ENCODE data around the gene GPRC5D.

Gene GPRC5D

GRCh38 chr12:12918781-12919389, 33.1 kb downstream of the GPRC5D start:
- Mint-ChIP-seq H3K9me3 (no peaks in the 10 kb centered on the region), H3K27ac (no peak overlapping the region), H3K4me3 (no peak overlapping the region), H3K36me3 (ENCODE audit: low read depth) (no peaks in the 10 kb centered on the region), H3K4me1 (ENCODE audit: low read depth) (peaks cover 7% of the 10 kb centered on the region), H3K27me3 (ENCODE audit: low read depth) (peaks cover 16% of the 10 kb centered on the region)
- DNase-seq (ENCODE audit: low spot score): no peak

GRCh38 chr12:12917517-12917916, 34.5 kb downstream of the GPRC5D start:
- Mint-ChIP-seq H3K27ac (no peak overlapping the region), H3K36me3 (ENCODE audit: low read depth) (no peaks in the 10 kb centered on the region), H3K4me1 (ENCODE audit: low read depth) (peaks cover 7% of the 10 kb centered on the region), H3K9me3 (no peaks in the 10 kb centered on the region), H3K27me3 (ENCODE audit: low read depth) (peaks cover 16% of the 10 kb centered on the region), H3K4me3 (no peak overlapping the region)
- DNase-seq (ENCODE audit: low spot score): no peak

GRCh38 chr12:12916135-12916944, 35.6 kb downstream of the GPRC5D start:
- no peaks in the 10 kb centered on the region for H3K36me3 Mint-ChIP-seq (ENCODE audit: low read depth)
- H3K4me3 Mint-ChIP-seq: no peak overlapping the region
- H3K27ac Mint-ChIP-seq: no peak overlapping the region
- H3K9me3 Mint-ChIP-seq: no peaks in the 10 kb centered on the region
- H3K27me3 Mint-ChIP-seq (ENCODE audit: low read depth): peaks cover 16% of the 10 kb centered on the region
- H3K4me1 Mint-ChIP-seq (ENCODE audit: low read depth): peaks cover 7% of the 10 kb centered on the region
- DNase-seq (ENCODE audit: low spot score): peak; percentile 75

- H3K36me3 Mint-ChIP-seq (ENCODE audit: low read depth): no peaks in the 10 kb centered on the region
- no peak for DNase-seq (ENCODE audit: low spot score)
- no peaks in the 10 kb centered on the region for H3K9me3 Mint-ChIP-seq
- H3K27me3 Mint-ChIP-seq (ENCODE audit: low read depth): peaks cover 16% of the 10 kb centered on the region
- peaks cover 7% of the 10 kb centered on the region for H3K4me1 Mint-ChIP-seq (ENCODE audit: low read depth)
- H3K4me3 Mint-ChIP-seq: no peak overlapping the region
- H3K27ac Mint-ChIP-seq: no peak overlapping the region
Observed at GRCh38 chr12:12915656-12916055, 36.3 kb downstream of the GPRC5D start.

- no peak for DNase-seq (ENCODE audit: low spot score)
- H3K27ac Mint-ChIP-seq: no peak overlapping the region
- no peaks in the 10 kb centered on the region for H3K9me3 Mint-ChIP-seq
- peaks cover 16% of the 10 kb centered on the region for H3K27me3 Mint-ChIP-seq (ENCODE audit: low read depth)
- no peak overlapping the region for H3K4me3 Mint-ChIP-seq
- peaks cover 18% of the 10 kb centered on the region for H3K4me1 Mint-ChIP-seq (ENCODE audit: low read depth)
- no peaks in the 10 kb centered on the region for H3K36me3 Mint-ChIP-seq (ENCODE audit: low read depth)
Observed at GRCh38 chr12:12912711-12913110, 39.3 kb downstream of the GPRC5D start.

- DNase-seq (ENCODE audit: low spot score): no peak
- peaks cover 11% of the 10 kb centered on the region for H3K4me1 Mint-ChIP-seq (ENCODE audit: low read depth)
- peaks cover 3% of the 10 kb centered on the region for H3K27me3 Mint-ChIP-seq (ENCODE audit: low read depth)
- no peaks in the 10 kb centered on the region for H3K36me3 Mint-ChIP-seq (ENCODE audit: low read depth)
- no peak overlapping the region for H3K4me3 Mint-ChIP-seq
- H3K9me3 Mint-ChIP-seq: no peaks in the 10 kb centered on the region
- no peak overlapping the region for H3K27ac Mint-ChIP-seq
Observed at GRCh38 chr12:12909995-12910420, 42.0 kb downstream of the GPRC5D start.

- H3K27ac Mint-ChIP-seq: no peak overlapping the region
Observed at GRCh38 chr12:12909228-12909994, 42.6 kb downstream of the GPRC5D start.

GRCh38 chr12:12908711-12909110, 43.3 kb downstream of the GPRC5D start:
- H3K4me1 Mint-ChIP-seq (ENCODE audit: low read depth): peaks cover 11% of the 10 kb centered on the region
- H3K4me3 Mint-ChIP-seq: no peak overlapping the region
- no peaks in the 10 kb centered on the region for H3K36me3 Mint-ChIP-seq (ENCODE audit: low read depth)
- H3K27ac Mint-ChIP-seq: no peak overlapping the region
- no peak for DNase-seq (ENCODE audit: low spot score)
- H3K9me3 Mint-ChIP-seq: no peaks in the 10 kb centered on the region
- peaks cover 3% of the 10 kb centered on the region for H3K27me3 Mint-ChIP-seq (ENCODE audit: low read depth)

More at GRCh38 chr12:12909228-12909994, 42.6 kb downstream of the GPRC5D start:
- Mint-ChIP-seq H3K4me3 (no peak overlapping the region), H3K36me3 (ENCODE audit: low read depth) (no peaks in the 10 kb centered on the region), H3K9me3 (no peaks in the 10 kb centered on the region), H3K27me3 (ENCODE audit: low read depth) (peaks cover 4% of the 10 kb centered on the region), H3K4me1 (ENCODE audit: low read depth) (peaks cover 11% of the 10 kb centered on the region)
- no peak for DNase-seq (ENCODE audit: low spot score)

GRCh38 chr12:12908252-12908651, 43.7 kb downstream of the GPRC5D start:
- Mint-ChIP-seq H3K27ac (no peak overlapping the region), H3K36me3 (ENCODE audit: low read depth) (no peaks in the 10 kb centered on the region), H3K27me3 (ENCODE audit: low read depth) (peaks cover 3% of the 10 kb centered on the region)

GRCh38 chr12:12907552-12907951, 44.4 kb downstream of the GPRC5D start:
- DNase-seq (ENCODE audit: low spot score): no peak
- H3K27ac Mint-ChIP-seq: no peak overlapping the region
- no peaks in the 10 kb centered on the region for H3K36me3 Mint-ChIP-seq (ENCODE audit: low read depth)
- H3K4me1 Mint-ChIP-seq (ENCODE audit: low read depth): peaks cover 11% of the 10 kb centered on the region
- H3K27me3 Mint-ChIP-seq (ENCODE audit: low read depth): peaks cover 3% of the 10 kb centered on the region
- no peaks in the 10 kb centered on the region for H3K9me3 Mint-ChIP-seq
- no peak overlapping the region for H3K4me3 Mint-ChIP-seq

More at GRCh38 chr12:12908252-12908651, 43.7 kb downstream of the GPRC5D start:
- Mint-ChIP-seq H3K4me1 (ENCODE audit: low read depth) (peaks cover 11% of the 10 kb centered on the region), H3K9me3 (no peaks in the 10 kb centered on the region), H3K4me3 (no peak overlapping the region)
- no peak for DNase-seq (ENCODE audit: low spot score)

- H3K4me3 Mint-ChIP-seq: no peak overlapping the region
Observed at GRCh38 chr12:12903642-12904609, 48.0 kb downstream of the GPRC5D start.

GRCh38 chr12:12902036-12902435, 49.9 kb downstream of the GPRC5D start:
- no peaks in the 10 kb centered on the region for H3K9me3 Mint-ChIP-seq
- no peak for DNase-seq (ENCODE audit: low spot score)
- H3K27me3 Mint-ChIP-seq (ENCODE audit: low read depth): peaks cover 5% of the 10 kb centered on the region
- H3K27ac Mint-ChIP-seq: no peak overlapping the region
- H3K4me3 Mint-ChIP-seq: no peak overlapping the region
- H3K4me1 Mint-ChIP-seq (ENCODE audit: low read depth): peaks cover 10% of the 10 kb centered on the region
- no peaks in the 10 kb centered on the region for H3K36me3 Mint-ChIP-seq (ENCODE audit: low read depth)

More at GRCh38 chr12:12903642-12904609, 48.0 kb downstream of the GPRC5D start:
- H3K27ac Mint-ChIP-seq: no peak overlapping the region
- peaks cover 3% of the 10 kb centered on the region for H3K27me3 Mint-ChIP-seq (ENCODE audit: low read depth)
- DNase-seq (ENCODE audit: low spot score): no peak
- H3K36me3 Mint-ChIP-seq (ENCODE audit: low read depth): no peaks in the 10 kb centered on the region
- H3K4me1 Mint-ChIP-seq (ENCODE audit: low read depth): peaks cover 11% of the 10 kb centered on the region
- no peaks in the 10 kb centered on the region for H3K9me3 Mint-ChIP-seq

- H3K4me1 Mint-ChIP-seq (ENCODE audit: low read depth): peaks cover 10% of the 10 kb centered on the region
- no peak for DNase-seq (ENCODE audit: low spot score)
- peaks cover 5% of the 10 kb centered on the region for H3K27me3 Mint-ChIP-seq (ENCODE audit: low read depth)
Observed at GRCh38 chr12:12901158-12901791, 50.7 kb downstream of the GPRC5D start.

More at GRCh38 chr12:12901158-12901791, 50.7 kb downstream of the GPRC5D start:
- Mint-ChIP-seq H3K27ac (no peak overlapping the region), H3K4me3 (no peak overlapping the region), H3K9me3 (no peaks in the 10 kb centered on the region), H3K36me3 (ENCODE audit: low read depth) (no peaks in the 10 kb centered on the region)
